HUES6 (cell line): ENCODE measurements around the gene HOXA3.

Experiments
- H3K27ac ChIP-seq: 2 replicates; pipeline ENCODE4 v1.7.0; 2013; ENCODE audit warnings: low read depth, mild to moderate bottlenecking, low read length, inconsistent platforms
- H3K27me3 ChIP-seq: 2 replicates; pipeline ENCODE4 v1.6.1; 2013; ENCODE audit warnings: low read length; ENCODE audit not compliant: control insufficient read depth, insufficient read depth
- H3K36me3 ChIP-seq: 2 replicates; pipeline ENCODE4 v1.6.1; 2013; ENCODE audit warnings: low read length; ENCODE audit not compliant: control insufficient read depth, insufficient read depth
- H3K4me1 ChIP-seq: 2 replicates; pipeline ENCODE4 v1.6.1; 2013; ENCODE audit warnings: low read length; ENCODE audit not compliant: control insufficient read depth, insufficient read depth
- H3K4me3 ChIP-seq: 2 replicates; pipeline ENCODE4 v1.5.1; 2013; ENCODE audit warnings: low read depth, low read length
- H3K9ac ChIP-seq: one replicate; pipeline ENCODE4 v1.6.1; 2013; ENCODE audit warnings: mild to moderate bottlenecking, low read length
- H3K9me3 ChIP-seq: 2 replicates; pipeline ENCODE4 v1.6.1; 2013; ENCODE audit warnings: low read depth, low read length; ENCODE audit not compliant: control insufficient read depth, insufficient read depth

Gene HOXA3

GRCh38 chr7:27148031-27148755, 4.2 kb downstream of the HOXA3 start:
- Histone ChIP-seq H3K36me3 (no peaks in the 10 kb centered on the region), H3K4me3 (peak overlapping the region; percentile 48), H3K27ac (no peak overlapping the region; the same call in 1 of the 2 replicates), H3K27me3 (peaks cover 100% of the 10 kb centered on the region), H3K4me1 (peaks cover 27% of the 10 kb centered on the region; the same call in 1 of the 2 replicates), H3K9me3 (no peaks in the 10 kb centered on the region), H3K9ac (peak overlapping the region; percentile 54)

GRCh38 chr7:27147199-27148030, 5.0 kb downstream of the HOXA3 start, which contains the start of gene HOXA6:
Gene HOXA6 (minus strand): TSS chr7:27147774. CDS start chr7:27147749, 25 bp downstream.
- Histone ChIP-seq H3K27me3 (peaks cover 100% of the 10 kb centered on the region), H3K4me3 (peak within 1 kb of the TSS; percentile 48), H3K4me1 (peaks cover 30% of the 10 kb centered on the region; the same call in 1 of the 2 replicates), H3K9me3 (no peaks in the 10 kb centered on the region), H3K36me3 (no peaks in the 10 kb centered on the region), H3K9ac (peak within 1 kb of the TSS; percentile 71), H3K27ac (no peak within 1 kb of the TSS; the same call in 1 of the 2 replicates)

GRCh38 chr7:27146491-27147198, 5.7 kb downstream of the HOXA3 start:
- peaks cover 100% of the 10 kb centered on the region for H3K27me3 ChIP-seq
- no peaks in the 10 kb centered on the region for H3K9me3 ChIP-seq
- peak overlapping the region; percentile 71 for H3K9ac ChIP-seq
- H3K36me3 ChIP-seq: no peaks in the 10 kb centered on the region
- H3K27ac ChIP-seq: no peak overlapping the region
- H3K4me3 ChIP-seq: peak overlapping the region; percentile 46; the same call in 1 of the 2 replicates
- H3K4me1 ChIP-seq: peaks cover 29% of the 10 kb centered on the region; the same call in 1 of the 2 replicates

GRCh38 chr7:27145914-27146412, 6.4 kb downstream of the HOXA3 start:
- Histone ChIP-seq H3K9me3 (no peaks in the 10 kb centered on the region), H3K27ac (no peak overlapping the region), H3K4me1 (peaks cover 22% of the 10 kb centered on the region; the same call in 1 of the 2 replicates)

GRCh38 chr7:27145165-27145913, 7.0 kb downstream of the HOXA3 start:
- Histone ChIP-seq H3K27me3 (peaks cover 100% of the 10 kb centered on the region), H3K9me3 (no peaks in the 10 kb centered on the region)

More at GRCh38 chr7:27145914-27146412, 6.4 kb downstream of the HOXA3 start:
- H3K27me3 ChIP-seq: peaks cover 100% of the 10 kb centered on the region
- H3K36me3 ChIP-seq: no peaks in the 10 kb centered on the region
- peak overlapping the region; percentile 71 for H3K9ac ChIP-seq
- H3K4me3 ChIP-seq: no peak overlapping the region

GRCh38 chr7:27144781-27145164, 7.6 kb downstream of the HOXA3 start:
- Histone ChIP-seq H3K27me3 (peaks cover 100% of the 10 kb centered on the region), H3K4me1 (peaks cover 22% of the 10 kb centered on the region; the same call in 1 of the 2 replicates), H3K9me3 (no peaks in the 10 kb centered on the region), H3K9ac (peak overlapping the region; percentile 32), H3K36me3 (no peaks in the 10 kb centered on the region), H3K4me3 (peak overlapping the region; percentile 32; the same call in 1 of the 2 replicates), H3K27ac (no peak overlapping the region)

More at GRCh38 chr7:27145165-27145913, 7.0 kb downstream of the HOXA3 start:
- Histone ChIP-seq H3K36me3 (no peaks in the 10 kb centered on the region), H3K4me3 (no peak overlapping the region), H3K9ac (peak overlapping the region; percentile 32), H3K27ac (no peak overlapping the region), H3K4me1 (peaks cover 19% of the 10 kb centered on the region; the same call in 1 of the 2 replicates)

- H3K27ac ChIP-seq: no peak overlapping the region
- peak overlapping the region; percentile 32; the same call in 1 of the 2 replicates for H3K4me3 ChIP-seq
- no peaks in the 10 kb centered on the region for H3K9me3 ChIP-seq
- peaks cover 24% of the 10 kb centered on the region; the same call in 1 of the 2 replicates for H3K4me1 ChIP-seq
- H3K36me3 ChIP-seq: no peaks in the 10 kb centered on the region
- H3K27me3 ChIP-seq: peaks cover 100% of the 10 kb centered on the region
- H3K9ac ChIP-seq: peak overlapping the region; percentile 32
These were observed 8.2 kb downstream of the HOXA3 start for GRCh38 chr7:27143950-27144780.

- H3K36me3 ChIP-seq: no peaks in the 10 kb centered on the region
- peaks cover 100% of the 10 kb centered on the region for H3K27me3 ChIP-seq
- H3K4me3 ChIP-seq: peak within 1 kb of the TSS; percentile 70
- H3K9ac ChIP-seq: peak within 1 kb of the TSS; percentile 78
- no peak within 1 kb of the TSS; the same call in 1 of the 2 replicates for H3K27ac ChIP-seq
- H3K4me1 ChIP-seq: peaks cover 24% of the 10 kb centered on the region; the same call in 1 of the 2 replicates
- H3K9me3 ChIP-seq: no peaks in the 10 kb centered on the region
These were observed 9.1 kb downstream of the HOXA3 start, which contains the start of gene HOXA5 for GRCh38 chr7:27143023-27143949. Gene HOXA5 (minus strand): TSS chr7:27143681. CDS start chr7:27143607, 74 bp downstream.
